Germinal center (tissue), 1 donor: ENCODE results near the gene TTC38.
"Not testable (repeated sequence)": the region's sequence is repeated elsewhere in the genome, so short reads cannot be mapped to it uniquely, and the experiment has no call there.

Experiments used
- DNase-seq: peaks from one replicate; pipeline ENCODE4 v3.0.0; 2012; ENCODE audit warnings: mixed read lengths, low spot score

Gene TTC38

DNA sequence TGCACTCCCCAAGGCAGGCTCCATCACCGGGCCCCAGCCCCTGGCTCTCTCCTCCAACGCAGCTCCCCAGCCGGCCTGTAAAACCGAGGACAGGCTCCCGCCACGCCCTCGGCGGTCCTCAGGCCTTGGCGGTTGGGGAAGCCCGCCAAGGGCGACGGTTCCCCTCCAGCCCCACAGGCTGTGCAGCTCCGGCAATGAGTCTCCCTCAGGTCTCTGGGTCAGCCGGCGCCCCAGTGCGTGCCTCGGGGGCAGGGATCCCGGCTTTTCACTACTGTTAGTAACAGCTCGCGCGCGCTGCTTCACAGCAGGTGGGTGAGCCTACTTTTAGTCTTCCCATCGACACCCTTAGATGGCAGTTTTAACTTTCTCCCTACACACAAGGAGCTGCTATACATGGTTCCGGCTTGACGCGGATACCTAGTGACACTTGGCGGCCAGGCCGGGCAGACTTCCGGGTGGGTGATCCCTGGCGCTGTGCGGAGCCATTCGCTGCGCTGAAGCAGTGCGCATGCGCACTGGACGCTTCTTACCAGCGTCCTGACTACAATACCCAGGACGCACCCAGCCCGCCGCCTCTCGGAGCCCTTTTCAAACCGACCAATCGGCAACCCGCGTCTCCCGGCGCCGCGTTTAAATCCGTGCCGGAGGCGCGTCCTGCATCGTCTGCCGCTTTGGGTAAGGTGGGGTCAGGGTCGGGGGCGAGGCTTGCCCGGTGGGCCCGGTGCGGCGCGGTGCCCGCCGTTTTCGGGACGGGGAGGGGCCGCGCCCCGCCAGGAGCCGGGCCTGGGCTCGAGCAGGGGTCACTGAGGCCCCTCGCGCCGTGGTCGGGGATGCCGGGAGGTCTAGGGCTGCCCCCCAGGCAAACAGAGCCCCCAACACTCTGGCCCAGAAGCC is 28.7 kb downstream of the TTC38 start, which contains the start of gene GTSE1:
Gene GTSE1 (plus strand): TSS at position 614 of the 894 bp plus-strand sequence. CDS start 531 bp downstream, outside the sequence.
- peak; percentile 99 for DNase-seq

DNA sequence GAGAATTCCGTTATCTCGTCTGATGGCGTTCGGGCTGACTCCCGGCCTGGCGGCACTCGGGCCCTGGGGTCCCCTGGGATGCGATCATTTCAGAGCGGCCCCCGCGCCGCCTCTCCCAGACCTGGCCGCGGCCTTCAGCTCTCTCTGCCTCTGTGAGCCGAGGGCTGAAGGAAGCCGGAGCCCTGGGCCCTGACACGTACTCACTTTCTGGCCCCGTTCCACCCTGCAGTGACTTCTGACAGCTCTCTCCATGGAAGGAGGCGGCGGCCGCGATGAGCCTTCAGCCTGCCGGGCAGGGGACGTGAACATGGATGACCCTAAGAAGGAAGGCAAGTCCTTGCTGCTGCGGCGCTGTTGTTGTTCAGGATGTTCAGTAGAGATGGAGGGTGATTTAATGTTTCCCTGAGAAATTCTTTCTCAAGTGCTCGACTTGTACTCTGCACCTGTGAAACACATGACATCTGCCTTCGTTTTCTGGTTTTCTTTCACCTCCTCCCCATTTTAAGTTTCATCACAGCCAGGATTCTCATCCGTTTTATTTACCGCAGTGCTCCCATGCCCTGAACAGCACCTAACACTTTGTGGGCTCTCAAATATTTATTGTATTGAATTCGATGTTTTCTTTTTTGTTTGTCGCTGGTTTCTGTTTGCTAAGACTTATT is 29.5 kb downstream of the TTC38 start:
- DNase-seq = peak; percentile 33

DNA sequence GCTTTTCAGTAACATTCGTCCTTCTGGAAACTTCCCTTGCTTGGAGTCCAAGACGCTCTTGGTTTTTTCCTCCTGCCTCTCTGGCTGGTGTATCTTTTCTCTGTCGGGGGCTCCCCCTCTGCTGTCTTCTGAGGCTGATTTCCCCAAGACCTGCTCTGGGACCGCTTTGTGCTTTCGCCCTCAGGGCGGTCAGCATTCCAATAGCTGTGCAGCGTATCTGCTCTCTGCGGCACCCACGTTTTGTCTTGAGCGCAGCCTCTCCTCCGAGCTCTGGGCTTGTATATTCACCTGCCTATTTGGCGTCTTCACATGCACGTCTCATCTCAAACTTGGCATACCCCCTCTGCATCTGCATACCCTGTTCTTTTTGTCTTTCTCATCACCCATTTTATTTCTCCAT is 31.3 kb downstream of the TTC38 start:
- no peak for DNase-seq

GRCh38 chr22:46300491-46300890 is 32.7 kb downstream of the TTC38 start:
- DNase-seq = no peak

GRCh38 chr22:46303347-46303965 is 35.6 kb downstream of the TTC38 start:
- DNase-seq = no peak

GRCh38 chr22:46308283-46308988 is 40.6 kb downstream of the TTC38 start:
- no peak for DNase-seq

GRCh38 chr22:46309526-46310085 is 41.8 kb downstream of the TTC38 start:
- DNase-seq = no peak

GRCh38 chr22:46312056-46312455 is 44.2 kb downstream of the TTC38 start:
- DNase-seq = no peak

DNA sequence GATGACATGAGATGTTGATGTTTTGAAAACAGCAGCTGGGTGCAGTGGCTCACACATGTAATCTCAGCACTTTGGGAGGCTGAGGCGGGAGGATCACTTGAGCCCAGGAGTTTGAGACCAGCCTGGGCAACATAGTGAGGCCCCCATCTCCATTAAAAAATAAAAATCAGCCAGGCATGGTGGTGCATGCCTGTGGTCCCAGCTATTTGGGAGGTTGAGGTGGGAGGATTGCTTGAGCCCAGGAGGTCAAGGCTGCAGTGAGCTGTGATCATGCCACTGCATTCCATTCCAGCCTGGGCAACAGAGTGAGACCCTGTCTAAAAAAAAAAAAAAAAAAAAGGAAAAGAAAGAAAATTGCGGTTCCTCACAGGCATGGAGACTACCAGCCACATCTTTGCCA is 45.0 kb downstream of the TTC38 start:
- not testable (repeated sequence) for DNase-seq

DNA sequence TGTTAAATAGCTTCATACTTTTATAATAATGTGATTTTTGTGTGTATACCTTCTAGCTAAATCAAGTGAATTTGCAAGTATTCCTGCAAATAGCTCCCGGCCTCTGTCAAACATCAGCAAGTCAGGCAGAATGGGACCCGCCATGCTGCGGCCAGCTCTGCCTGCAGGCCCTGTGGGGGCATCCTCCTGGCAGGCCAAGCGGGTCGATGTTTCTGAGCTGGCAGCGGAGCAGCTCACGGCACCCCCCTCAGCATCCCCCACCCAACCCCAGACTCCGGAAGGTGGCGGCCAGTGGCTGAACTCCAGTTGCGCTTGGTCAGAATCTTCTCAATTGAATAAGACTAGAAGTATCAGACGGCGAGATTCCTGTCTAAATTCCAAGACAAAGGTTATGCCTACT is 48.2 kb downstream of the TTC38 start:
- DNase-seq = no peak

DNA sequence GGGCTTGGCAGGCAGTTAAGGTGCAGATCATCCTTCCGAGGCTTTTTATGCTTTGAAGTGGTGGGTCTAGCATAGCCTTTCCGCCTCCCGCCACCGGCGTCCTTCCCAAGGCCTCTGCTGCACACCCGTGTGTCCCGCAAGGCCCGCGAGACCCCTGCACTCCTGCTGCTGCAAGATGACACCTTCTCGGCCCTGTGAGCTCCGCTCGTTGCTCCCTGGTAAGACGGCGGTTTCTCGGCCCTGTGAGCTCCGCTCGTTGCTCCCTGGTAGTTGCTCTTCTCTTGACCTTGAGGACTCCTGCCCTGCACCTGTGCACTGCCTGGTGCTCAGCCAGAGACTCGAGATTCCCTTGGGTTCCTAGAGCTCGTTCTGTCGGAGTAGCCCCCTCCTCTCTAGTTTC is 49.8 kb downstream of the TTC38 start:
- DNase-seq = no peak

DNA sequence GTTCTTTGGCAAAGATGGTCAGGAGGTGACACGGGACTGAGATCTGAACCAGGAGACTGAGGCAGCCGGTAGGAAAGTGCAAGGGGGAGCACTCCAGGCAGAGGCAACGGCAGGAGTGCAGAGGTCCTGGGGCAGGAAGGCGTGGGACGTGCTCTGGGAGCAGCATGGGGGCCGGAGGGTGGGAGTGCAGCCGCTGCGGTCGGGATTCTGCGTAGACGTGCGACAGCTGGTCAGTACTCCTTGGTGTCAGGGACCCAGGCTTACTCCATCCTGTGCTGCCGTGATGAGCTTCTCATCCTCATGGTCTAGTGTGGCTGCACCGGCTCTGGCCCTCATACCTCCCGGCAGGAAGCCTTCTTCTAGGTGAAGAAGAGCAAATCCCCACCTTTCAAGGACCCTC is 50.8 kb downstream of the TTC38 start:
- DNase-seq = no peak

GRCh38 chr22:46319319-46319718 is 51.5 kb downstream of the TTC38 start:
- DNase-seq = no peak

DNA sequence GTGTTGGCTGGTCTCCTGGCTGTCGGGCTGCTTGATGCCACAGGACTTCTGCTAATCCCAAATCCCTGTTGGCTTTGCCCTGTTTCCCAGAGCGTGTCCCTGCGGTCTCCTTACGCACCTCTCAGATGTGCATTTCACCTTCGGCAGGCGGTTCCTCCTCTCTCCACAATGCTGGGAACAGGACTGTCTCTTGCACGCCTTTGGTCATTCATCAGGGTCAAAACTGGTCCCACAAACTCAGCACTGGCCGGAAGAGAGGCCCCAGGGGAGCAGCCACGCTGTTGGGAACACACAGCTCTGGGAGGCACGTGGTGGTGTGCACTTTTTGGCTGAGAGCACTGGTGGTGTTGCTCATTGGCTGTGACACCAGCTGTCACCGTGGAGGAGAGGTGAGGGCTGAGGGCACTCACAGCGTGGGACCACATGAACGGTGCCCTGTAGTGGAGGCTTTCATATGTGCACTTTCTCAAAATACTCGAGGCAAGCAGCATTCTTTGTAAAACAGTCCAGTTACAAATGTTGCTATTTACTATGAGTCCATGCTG is 52.4 kb downstream of the TTC38 start:
- no peak for DNase-seq

DNA sequence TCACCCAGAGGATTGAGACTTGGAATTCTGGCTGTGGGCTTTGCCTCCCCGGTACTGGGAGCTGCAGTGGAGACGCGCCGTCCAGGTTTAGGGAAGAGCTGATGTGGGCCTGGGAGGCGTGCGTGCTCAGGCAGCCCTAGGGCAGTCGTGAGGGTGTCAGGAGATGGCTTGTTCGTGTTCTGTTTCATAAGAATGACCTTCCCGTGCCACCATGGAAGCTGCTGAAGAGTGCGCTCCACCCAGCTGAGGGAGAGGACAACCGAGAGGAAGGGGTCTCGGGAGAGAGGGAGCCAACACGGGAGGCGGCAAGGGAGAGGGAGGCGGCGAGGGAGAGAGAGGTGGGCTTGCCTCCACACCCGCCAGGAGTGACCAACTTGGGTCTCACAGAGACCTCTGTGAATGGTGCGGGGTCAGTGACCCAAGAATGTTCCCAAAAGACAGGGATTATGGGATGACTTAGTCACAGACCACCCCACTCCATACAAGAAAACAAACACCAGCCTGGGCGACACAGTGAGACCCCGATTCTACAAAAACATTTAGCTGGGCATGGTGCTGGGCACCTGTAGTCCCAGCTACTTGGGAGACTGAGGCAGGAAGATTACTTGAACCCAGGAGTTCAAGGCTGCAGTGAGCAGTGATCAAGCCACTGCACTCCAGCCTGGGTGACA is 53.0 kb downstream of the TTC38 start:
- no peak for DNase-seq

DNA sequence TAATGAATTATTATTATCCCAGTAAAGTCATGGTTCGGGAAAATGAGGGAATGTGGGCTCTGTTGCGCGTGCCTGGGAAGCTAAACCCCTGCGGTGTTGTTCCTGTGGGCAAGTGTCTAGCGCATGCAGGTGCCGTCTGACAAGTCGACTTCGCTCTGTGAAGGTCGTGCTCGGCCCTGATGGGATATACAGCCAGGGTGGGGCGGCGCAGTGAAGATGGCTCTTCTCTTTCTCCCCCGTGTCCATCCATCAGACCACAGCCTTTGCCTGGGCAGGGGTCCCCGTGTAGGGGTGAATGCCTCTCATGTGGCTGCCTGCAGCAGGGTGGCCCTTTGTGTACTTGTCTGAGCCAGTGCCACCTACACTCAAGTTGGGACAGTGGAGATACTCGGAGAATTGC is 54.9 kb downstream of the TTC38 start:
- DNase-seq = no peak

DNA sequence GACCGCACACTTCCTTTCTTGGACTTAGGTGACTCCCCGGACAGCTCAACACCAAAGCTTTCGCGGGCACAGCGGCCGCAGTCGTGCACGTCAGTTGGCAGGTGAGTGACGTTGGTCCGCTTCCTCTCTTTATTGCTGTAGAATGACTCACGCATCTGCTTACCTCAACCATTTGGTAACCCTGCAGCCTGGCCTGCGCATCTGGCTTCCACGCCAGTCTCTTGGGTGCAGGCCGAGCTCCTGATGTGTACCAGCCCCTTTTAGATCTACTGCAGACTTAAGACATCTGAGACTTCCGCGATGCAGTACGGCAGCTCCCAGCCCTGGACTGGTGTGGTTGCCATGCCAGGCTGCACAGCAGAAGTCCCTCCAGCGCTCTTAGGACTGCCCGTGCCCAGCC is 55.4 kb downstream of the TTC38 start:
- no peak for DNase-seq

- no peak for DNase-seq
Measured at GRCh38 chr22:46326066-46326680, 58.4 kb downstream of the TTC38 start.

- no peak for DNase-seq
Measured at GRCh38 chr22:46327691-46328465, 60.1 kb downstream of the TTC38 start.

DNA sequence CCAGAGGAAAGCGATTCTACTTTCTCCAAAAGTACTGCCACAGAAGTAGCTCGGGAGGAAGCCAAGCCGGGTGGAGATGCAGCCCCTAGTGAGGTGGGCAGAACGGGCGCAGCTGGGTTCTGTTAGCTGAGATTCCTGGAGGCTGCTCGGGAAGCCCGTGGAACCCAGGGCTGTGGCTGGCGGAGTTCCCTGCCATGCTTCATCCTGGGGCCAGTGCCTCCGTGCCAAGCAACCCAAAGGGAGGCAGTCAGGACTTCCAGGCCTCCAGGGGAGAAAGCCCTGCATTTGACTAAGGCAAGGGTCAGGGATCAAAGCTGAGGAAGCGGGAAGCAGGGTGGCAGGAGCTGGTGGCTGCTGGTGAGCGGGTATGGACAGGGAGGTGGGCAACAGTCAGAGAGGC is 61.0 kb downstream of the TTC38 start:
- no peak for DNase-seq
